H1 (cell line): ENCODE measurements around the gene RNASET2. TPM values are rescaled to one million over a fixed set of nuclear protein-coding genes. Genes with fewer than 3 reads are reported as not detected.
A peak's percentile ranks its signal among the peaks of the same experiment; 100 is the strongest.
"Not testable (repeated sequence)": the region's sequence is repeated elsewhere in the genome, so short reads cannot be mapped to it uniquely, and the experiment has no call there.

Source experiments
- CTCF ChIA-PET: fragments of 300-600 bp; sonication (Branson Sonifier 250); formaldehyde crosslinking; loops from one replicate; lab custom pipeline; 2021; ENCODE audit not compliant: partially characterized antibody; lab: Charles Lee
- POLR2A ChIA-PET: fragments of 300-600 bp; sonication (Branson Sonifier 250); formaldehyde crosslinking; loops from one replicate; lab custom pipeline; 2021; ENCODE audit warnings: inconsistent platforms; ENCODE audit not compliant: partially characterized antibody; lab: Charles Lee
- DNase-seq, 2 experiments: peaks; one replicate each; pipeline versions ENCODE4 v3.0.0 to v3.0.0-alpha.2; 2010 to 2022; ENCODE audit warnings: low spot score in 2 of 2, low read depth in 1 of 2, mixed read lengths in 1 of 2
- FAIRE-seq: peaks from 2 replicates; lab custom pipeline; 2011; peaks lifted over from hg19 to GRCh38; lab: Jason Lieb, UNC
- H2AFZ ChIP-seq: 2 replicates; pipeline ENCODE4 v1.8.1; 2012; ENCODE audit warnings: low read length, inconsistent platforms
- H2AK5ac ChIP-seq: 2 replicates; pipeline ENCODE4 v1.6.1; 2013; ENCODE audit warnings: low read depth, low read length
- H2BK120ac ChIP-seq: replicated peaks from 2 replicates; pipeline ENCODE3; 2013; ENCODE audit warnings: low read depth, low read length, inconsistent platforms
- H2BK12ac ChIP-seq: 2 replicates; pipeline ENCODE4 v1.6.1; 2013; ENCODE audit warnings: low read depth, low read length
- H2BK15ac ChIP-seq: 2 replicates; pipeline ENCODE4 v1.6.1; 2013; ENCODE audit warnings: low read length
- H2BK20ac ChIP-seq: 2 replicates; pipeline ENCODE4 v1.6.1; 2013; ENCODE audit warnings: low read length
- H2BK5ac ChIP-seq: 2 replicates; pipeline ENCODE4 v1.6.1; 2013; ENCODE audit warnings: low read depth, low read length
- H3K14ac ChIP-seq: 2 replicates; pipeline ENCODE4 v1.6.1; 2013; ENCODE audit warnings: inconsistent platforms; ENCODE audit not compliant: insufficient read length
- H3K18ac ChIP-seq: 2 replicates; pipeline ENCODE4 v1.6.1; 2013; ENCODE audit warnings: low read length; ENCODE audit errors: extremely low read depth
- H3K23ac ChIP-seq: 2 replicates; pipeline ENCODE4 v1.6.1; 2013; ENCODE audit warnings: inconsistent platforms; ENCODE audit not compliant: insufficient read length
- H3K23me2 ChIP-seq: 2 replicates; pipeline ENCODE4 v1.6.1; 2013; ENCODE audit warnings: low read depth, low read length
- H3K27ac ChIP-seq: 2 replicates; pipeline ENCODE4 v1.6.1; 2011; ENCODE audit warnings: low read depth, low read length, inconsistent platforms
- H3K27me3 ChIP-seq, 4 experiments: replicated peaks in 1 of 4; 1 replicate in 1 of 4; 2 replicates in 3 of 4; pipeline versions ENCODE4 v1.6.1 to v1.8.1; 2011 to 2013; ENCODE audit warnings: low read length in 3 of 4, mild to moderate bottlenecking in 3 of 4, inconsistent platforms in 2 of 4, mixed read lengths in 2 of 4, moderate library complexity in 1 of 4; ENCODE audit not compliant: control insufficient read depth in 3 of 4, insufficient read depth in 3 of 4; ENCODE audit errors: extremely low read depth in 1 of 4
- H3K36me3 ChIP-seq, 4 experiments: 2 replicates each; pipeline versions ENCODE4 v1.6.1 to v1.8.1; 2011 to 2013; ENCODE audit warnings: mild to moderate bottlenecking in 4 of 4, low read length in 3 of 4, moderate library complexity in 2 of 4, control low read depth in 1 of 4, inconsistent platforms in 1 of 4; ENCODE audit not compliant: insufficient read depth in 4 of 4, control insufficient read depth in 2 of 4
- H3K4ac ChIP-seq: replicated peaks from 2 replicates; pipeline ENCODE3; 2013; ENCODE audit warnings: low read length, low read depth, mixed read lengths, inconsistent platforms; ENCODE audit not compliant: insufficient read length
- H3K4me1 ChIP-seq, 4 experiments: replicated peaks in 1 of 4; 1 replicate in 1 of 4; 2 replicates in 3 of 4; pipeline versions ENCODE4 v1.6.1 to v1.8.1; 2011 to 2013; ENCODE audit warnings: low read length in 3 of 4, inconsistent platforms in 2 of 4, mixed read lengths in 1 of 4; ENCODE audit not compliant: insufficient read depth in 4 of 4, control insufficient read depth in 3 of 4
- H3K4me2 ChIP-seq, 2 experiments: 2 replicates each; pipeline versions ENCODE4 v1.6.1 to v1.8.1; 2011 to 2013; ENCODE audit warnings: low read depth in 2 of 2, low read length in 2 of 2, control low read depth in 1 of 2, inconsistent platforms in 1 of 2, mild to moderate bottlenecking in 1 of 2; ENCODE audit not compliant: insufficient read depth in 1 of 2
- H3K4me3 ChIP-seq, 4 experiments: fragments of 200-600, 300-600 bp in 1 of 4; sonication (generic), shearing (Covaris generic), sonication (Bioruptor Twin) in 1 of 4; 2 replicates each; pipeline versions ENCODE4 v1.5.1 to v1.8.1; 2011 to 2016; ENCODE audit warnings: low read length in 4 of 4, low read depth in 3 of 4, control low read depth in 2 of 4, inconsistent platforms in 2 of 4, mild to moderate bottlenecking in 2 of 4, mixed read lengths in 1 of 4, moderate library complexity in 1 of 4; ENCODE audit not compliant: insufficient read depth in 2 of 4; ENCODE audit errors: extremely low read depth in 1 of 4
- H3K56ac ChIP-seq: replicated peaks from 2 replicates; pipeline ENCODE3; 2013; ENCODE audit warnings: low read depth, mild to moderate bottlenecking, mixed read lengths, low read length, inconsistent platforms; ENCODE audit not compliant: insufficient read length
- H3K79me1 ChIP-seq: 2 replicates; pipeline ENCODE4 v1.6.1; 2013; ENCODE audit warnings: low read depth, low read length, control low read depth
- H3K79me2 ChIP-seq, 2 experiments: 2 replicates each; pipeline versions ENCODE4 v1.6.1 to v1.8.1; 2012 to 2013; ENCODE audit warnings: low read length in 2 of 2, mild to moderate bottlenecking in 2 of 2, inconsistent platforms in 1 of 2; ENCODE audit not compliant: insufficient read depth in 2 of 2, control insufficient read depth in 1 of 2
- H3K9ac ChIP-seq, 4 experiments: replicated peaks in 1 of 4; 1 replicate in 1 of 4; 2 replicates in 3 of 4; pipeline versions ENCODE4 v1.6.1 to v1.8.1; 2011 to 2013; ENCODE audit warnings: low read depth in 3 of 4, low read length in 3 of 4, control low read depth in 2 of 4, mild to moderate bottlenecking in 2 of 4, moderate library complexity in 2 of 4, inconsistent platforms in 1 of 4; ENCODE audit errors: extremely low read depth in 1 of 4
- H3K9me3 ChIP-seq, 2 experiments: 2 replicates each; pipeline versions ENCODE4 v1.6.1 to v1.8.1; 2012 to 2013; ENCODE audit warnings: mild to moderate bottlenecking in 2 of 2, moderate library complexity in 2 of 2, control low read depth in 1 of 2, inconsistent platforms in 1 of 2, low read depth in 1 of 2, low read length in 1 of 2, mixed read lengths in 1 of 2; ENCODE audit not compliant: insufficient read depth in 2 of 2
- H4K20me1 ChIP-seq, 2 experiments: replicated peaks in 1 of 2; 2 replicates each; pipeline versions ENCODE3 to v1.8.1; 2011 to 2013; ENCODE audit warnings: inconsistent platforms in 2 of 2, low read length in 2 of 2, mild to moderate bottlenecking in 1 of 2; ENCODE audit not compliant: insufficient read depth in 2 of 2, control insufficient read depth in 1 of 2
- H4K5ac ChIP-seq: 2 replicates; pipeline ENCODE4 v1.6.1; 2013; ENCODE audit warnings: low read length, low read depth, mixed read lengths, inconsistent platforms; ENCODE audit not compliant: insufficient read length
- H4K8ac ChIP-seq: 2 replicates; pipeline ENCODE4 v1.8.0; 2013; ENCODE audit warnings: mild to moderate bottlenecking, moderate library complexity, low read length, inconsistent platforms; ENCODE audit not compliant: insufficient read depth; ENCODE audit errors: extremely low read depth
- H4K91ac ChIP-seq: replicated peaks from 2 replicates; pipeline ENCODE3; 2013; ENCODE audit warnings: low read length, mixed read lengths, inconsistent platforms; ENCODE audit not compliant: insufficient read length
- BACH1 ChIP-seq: IDR thresholded peaks from 2 replicates; pipeline ENCODE4 v1.6.1; 2012; ENCODE audit warnings: low read length, improper control_type of control experiment
- CTCF ChIP-seq, 3 experiments: IDR thresholded peaks; 1 replicate in 2 of 3; 2 replicates in 1 of 3; pipeline versions ENCODE4 v1.5.1 to v1.6.1; 2011; ENCODE audit warnings: low read length in 3 of 3, mild to moderate bottlenecking in 3 of 3, inconsistent platforms in 2 of 3, low read depth in 1 of 3, moderate library complexity in 1 of 3; ENCODE audit not compliant: insufficient read depth in 1 of 3; ENCODE audit errors: control extremely low read depth in 1 of 3
- MAFK ChIP-seq: IDR thresholded peaks from 2 replicates; pipeline ENCODE4 v1.6.1; 2012; ENCODE audit warnings: low read depth, mild to moderate bottlenecking, improper control_type of control experiment, low read length
- RAD21 ChIP-seq, 2 experiments: IDR thresholded peaks in 1 of 2; conservative IDR thresholded peaks in 1 of 2; 2 replicates each; pipeline ENCODE4 v1.6.1; 2011; ENCODE audit warnings: low read depth in 2 of 2, low read length in 2 of 2, improper control_type of control experiment in 1 of 2, inconsistent platforms in 1 of 2, mild to moderate bottlenecking in 1 of 2, moderate library complexity in 1 of 2
- TCF12 ChIP-seq: IDR thresholded peaks from 2 replicates; pipeline ENCODE4 v1.6.1; 2011; ENCODE audit warnings: low read depth, mild to moderate bottlenecking, low read length
- TEAD4 ChIP-seq: IDR thresholded peaks from 2 replicates; pipeline ENCODE4 v1.6.1; 2012; ENCODE audit warnings: low read depth, low read length, inconsistent platforms, mixed read lengths
- YY1 ChIP-seq: IDR thresholded peaks from 2 replicates; pipeline ENCODE4 v1.6.1; 2011; ENCODE audit warnings: low read depth, mild to moderate bottlenecking, low read length
- WGBS, 2 experiments: shearing (Covaris generic) in 1 of 2; methylation state at CpG; one replicate each; pipeline versions ENCODE4 v1.1.6 to v1.1.7; 2013 to 2015; ENCODE audit warnings: low lambda C conversion rate in 2 of 2, mixed read lengths in 2 of 2, inconsistent platforms in 1 of 2, low coverage in 1 of 2, missing lambda C conversion rate in 1 of 2; ENCODE audit not compliant: insufficient replicate concordance in 2 of 2, insufficient coverage in 1 of 2, insufficient read length in 1 of 2; ENCODE audit errors: extremely low coverage in 1 of 2, missing lambda C conversion rate in 1 of 2; 5-methylcytosine and 5-hydroxymethylcytosine counted together
- polyA plus RNA-seq, 7 experiments: library from polyadenylated mRNA; depleted of rRNA in 3 of 7; stranded (reverse) in 5 of 7; unstranded in 2 of 7; fragments of >200 nt in 5 of 7; fragments of 200-250 nt in 2 of 7; gene quantifications; 1 replicate in 5 of 7; 2 replicates in 1 of 7; 4 replicates in 1 of 7; pipeline versions ENCODE4 v1.2.1 to v1.2.3, GENCODE V29; 2011 to 2013; ENCODE audit warnings: missing spikeins in 2 of 7, mixed read lengths in 2 of 7
- total RNA-seq: library from RNA; stranded (reverse); fragmentation: NEBNext Ultra II Directional; extraction: Animal tissue kit (Norgen Biotek cat#: 25700); gene quantifications from 2 replicates; pipeline ENCODE4 v1.2.1, GENCODE V29; 2021

Gene RNASET2
- total and polyA plus RNA-seq, 2 of the 8 experiments (the other 6 are each of a cell fraction or from before 2014, with no cell fraction given), result 15.7 to 22.9 TPM

GRCh38 chr6:166950892-166951669 lies 5.3 kb downstream of the RNASET2 start:
- H3K79me2 ChIP-seq, H3K23me2 ChIP-seq, H3K9ac ChIP-seq, H4K91ac ChIP-seq, H3K23ac ChIP-seq, H3K18ac ChIP-seq, H2BK12ac ChIP-seq, H3K4me1 ChIP-seq, H3K4me2 ChIP-seq, H3K14ac ChIP-seq, H4K5ac ChIP-seq, H4K8ac ChIP-seq, H3K56ac ChIP-seq, H3K4me3 ChIP-seq, H3K27ac ChIP-seq, H2BK15ac ChIP-seq, H2BK120ac ChIP-seq, H4K20me1 ChIP-seq, H2BK20ac ChIP-seq, H2AFZ ChIP-seq, FAIRE-seq, H2AK5ac ChIP-seq, H3K79me1 ChIP-seq, H3K9me3 ChIP-seq, H3K27me3 ChIP-seq: not testable (repeated sequence)
- peak overlapping the region; percentile 69 for H3K4ac ChIP-seq
- H3K36me3 ChIP-seq, result peaks cover 0 to 16% (median 5%) of the 10 kb centered on the region in 4 experiments; a peak in 3 of 8 replicates
- 0 out of 2 replicates have a peak overlapping the region, but pooled peaks have one; percentile 45 for H2BK5ac ChIP-seq
- CTCF ChIA-PET, result interaction anchor here (0.6 to 5.7 kb wide), 33 partner anchors 8 to 716 kb away, joined by 3 to 51 read pairs (median 4); no protein-coding TSS in a partner anchor
- POLR2A ChIA-PET, result interaction anchor here (0.8 to 2.3 kb wide), 4 partner anchors 9 to 172 kb away, joined by 3 to 6 read pairs (median 4); partner anchors contain the start of gene CEP43
- peak in 1 of 2 experiments; percentile 82 for DNase-seq
- 84% methylated on average over 17 of the region's 17 CpGs; no CpG with 5 or more reads in 1 of the 2 experiments for WGBS, 2 experiments
- TF ChIP-seq YY1 (peak; percentile 81), TEAD4 (0 out of 2 replicates have a peak, but pooled peaks have one; percentile 17), RAD21 (IDR thresholded peaks at IDR 0.05 in 1 of 2, conservative IDR thresholded peaks at IDR 0.05 in 1 of 2; ENCODE audit: low read depth in 2 of 2, low read length in 2 of 2) (peak; percentile 66 to 73), BACH1 (peak; percentile 46; the same call in 1 of the 2 replicates), MAFK (peak; percentile 25; the same call in 1 of the 2 replicates), TCF12 (0 out of 2 replicates have a peak, but pooled peaks have one; percentile 19), CTCF (IDR thresholded peaks at IDR 0.05; ENCODE audit: control extremely low read depth in 1 of 3, insufficient read depth in 1 of 3, low read depth in 1 of 3, low read length in 3 of 3) (peak; percentile 44 to 72 (median 58))
